Measurements from ENCODE around the gene RORC.
A peak's percentile ranks its signal among the peaks of the same experiment; 100 is the strongest.

Gene RORC

DNA sequence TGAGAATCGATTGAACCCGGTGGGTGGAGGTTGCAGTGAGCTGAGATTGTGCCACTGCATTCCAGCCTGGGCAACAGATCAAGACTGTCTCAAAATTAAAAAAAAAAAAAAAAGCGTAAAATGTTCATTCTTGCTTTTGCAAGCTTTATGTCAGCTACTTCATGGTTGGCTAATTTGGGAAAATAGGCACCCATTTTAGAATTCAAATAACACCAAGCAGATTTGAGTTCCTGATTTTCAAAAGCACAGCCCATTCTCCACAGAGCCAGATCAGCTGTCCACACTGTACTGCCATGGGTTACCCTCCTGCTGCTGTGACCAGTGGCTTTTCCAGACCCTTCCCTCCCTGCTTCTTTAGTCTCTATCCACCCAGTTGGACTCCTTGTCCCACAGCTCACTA, 17.5 kb upstream of the RORC start:
- no peak for DNase-seq (ENCODE audit: low read depth in 3 of 3)

- no peak for DNase-seq (ENCODE audit: low read depth in 3 of 3)
These were observed 16.4 kb upstream of the RORC start for GRCh38 chr1:151847867-151848596.

DNA sequence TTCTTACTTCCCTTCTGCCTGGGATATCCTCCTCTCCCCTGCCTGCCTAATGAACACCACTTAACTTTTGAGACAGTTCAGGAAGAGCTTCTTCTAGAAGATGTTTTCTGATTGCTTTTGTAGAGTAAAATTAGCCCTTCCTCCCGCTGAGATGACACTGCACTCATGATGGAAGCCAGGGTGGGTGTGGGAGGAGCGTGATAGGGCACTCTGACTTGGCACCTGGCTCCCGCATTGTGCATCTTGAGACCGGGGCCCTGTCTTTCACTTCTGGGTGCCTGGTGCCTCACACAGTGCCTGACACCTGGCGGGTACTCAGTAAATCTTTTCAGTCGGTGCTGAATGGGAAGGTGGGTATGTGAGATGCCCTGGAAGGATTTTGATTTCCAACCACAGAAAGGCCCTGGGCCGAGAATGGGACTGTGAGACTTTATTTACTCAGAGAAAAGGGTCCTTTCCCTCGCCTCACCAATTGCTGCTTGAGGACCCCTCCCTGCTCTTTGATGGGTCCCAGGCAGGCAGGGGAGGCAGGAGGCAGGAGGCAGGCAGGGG, 15.2 kb upstream of the RORC start:
- DNase-seq (ENCODE audit: low read depth in 3 of 3): no peak

GRCh38 chr1:151846062-151846568, 14.5 kb upstream of the RORC start:
- DNase-seq (ENCODE audit: low read depth in 3 of 3): no peak

- no peak for DNase-seq (ENCODE audit: low read depth in 3 of 3)
These were observed 11.8 kb upstream of the RORC start for GRCh38 chr1:151843398-151843797.

DNA sequence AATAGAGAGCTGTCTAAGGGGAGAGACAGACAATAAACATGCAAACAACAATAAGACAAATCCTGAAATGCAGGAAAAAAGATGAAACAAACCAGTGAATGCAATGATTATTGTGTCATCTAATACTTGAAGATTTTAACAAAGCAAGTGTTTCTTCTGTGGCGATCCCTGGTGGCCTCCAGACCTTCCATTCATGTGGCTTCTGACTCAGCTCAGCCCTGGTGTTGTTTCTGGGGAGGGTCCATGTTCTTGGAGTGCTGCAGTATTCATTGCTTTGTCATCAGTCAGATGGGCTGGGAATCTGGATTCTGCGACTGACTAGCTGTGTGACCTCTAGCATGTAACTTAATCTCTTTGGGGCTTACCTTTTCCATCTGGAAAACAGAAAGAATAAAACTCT, 9.5 kb upstream of the RORC start:
- DNase-seq (ENCODE audit: low read depth in 3 of 3): no peak

- no peak for DNase-seq (ENCODE audit: low read depth in 3 of 3)
These were observed 8.8 kb upstream of the RORC start for GRCh38 chr1:151840421-151840820.

GRCh38 chr1:151839457-151840403, 8.1 kb upstream of the RORC start, which contains the start of gene C2CD4D:
Gene C2CD4D (minus strand): TSS chr1:151839820. CDS start chr1:151838989, 831 bp downstream.
- DNase-seq (ENCODE audit: low read depth in 3 of 3): peak; percentile 45 to 69 (median 46)

GRCh38 chr1:151839082-151839412, 7.4 kb upstream of the RORC start:
- no peak for DNase-seq (ENCODE audit: low read depth in 3 of 3)

- DNase-seq (ENCODE audit: low read depth in 3 of 3): peak in 1 of 3 experiments; percentile 41
These were observed 6.8 kb upstream of the RORC start for GRCh38 chr1:151838222-151839081.

GRCh38 chr1:151837884-151838221, 6.3 kb upstream of the RORC start:
- DNase-seq (ENCODE audit: low read depth in 3 of 3): no peak

- no peak for DNase-seq (ENCODE audit: low read depth in 3 of 3)
These were observed 5.6 kb upstream of the RORC start for GRCh38 chr1:151837197-151837596.

DNA sequence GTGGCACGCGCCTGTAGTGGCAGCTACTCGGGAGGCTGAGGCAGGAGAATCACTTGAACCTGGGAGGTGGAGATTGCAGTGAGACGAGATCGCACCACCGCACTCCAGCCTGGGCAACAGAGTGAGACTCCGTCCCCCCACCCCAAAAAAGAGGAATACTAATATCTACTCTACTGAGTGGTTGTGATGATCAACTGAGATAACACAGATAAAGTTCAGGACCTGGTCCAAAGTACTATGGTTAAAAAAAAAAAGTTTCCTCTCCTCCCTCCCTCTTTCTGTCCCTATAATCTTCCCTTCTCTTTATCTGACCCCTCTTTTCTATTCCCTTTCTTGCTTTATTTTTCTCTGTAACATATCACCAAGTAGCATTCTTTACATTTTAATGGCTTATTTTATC, 4.0 kb upstream of the RORC start:
- DNase-seq (ENCODE audit: low read depth in 3 of 3): no peak

- no peak for DNase-seq (ENCODE audit: low read depth in 3 of 3)
These were observed 2.6 kb upstream of the RORC start for GRCh38 chr1:151834239-151834638.

DNA sequence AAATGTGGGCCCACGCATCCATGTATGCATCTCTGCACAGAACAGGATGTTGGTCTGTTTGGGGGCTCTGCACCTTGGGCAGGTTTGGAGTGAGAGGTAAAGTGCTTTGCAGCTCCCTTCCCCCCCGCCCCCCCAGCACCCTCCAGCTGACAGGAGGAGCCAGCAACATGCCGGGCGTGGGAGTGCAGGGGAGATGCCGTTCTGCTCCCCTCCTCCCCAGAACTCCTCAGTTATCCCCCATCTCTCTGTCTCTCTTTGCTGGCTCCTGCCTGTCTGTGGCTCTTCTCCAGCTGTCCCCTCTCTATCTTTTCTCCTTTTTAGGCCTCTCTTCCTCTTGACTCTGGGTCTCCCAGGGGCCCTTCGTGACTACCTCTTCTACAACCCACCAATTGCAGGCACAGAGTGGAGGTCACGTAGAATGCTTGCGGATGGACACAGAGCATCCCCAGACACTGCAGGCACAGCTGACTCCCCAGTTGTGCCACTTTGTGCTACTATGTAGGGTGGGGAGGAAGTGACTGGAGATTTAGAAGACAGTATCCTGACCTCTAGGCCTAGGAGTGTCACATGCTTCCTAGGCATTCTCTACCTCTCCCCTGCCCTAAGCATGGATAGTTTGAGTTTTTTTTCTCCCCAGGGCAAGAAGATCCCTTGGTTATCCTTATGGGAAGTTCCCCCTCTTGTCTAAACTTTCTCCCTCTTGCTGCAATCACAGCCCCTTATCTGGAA, 1.7 kb upstream of the RORC start:
- DNase-seq (ENCODE audit: low read depth in 3 of 3): no peak

DNA sequence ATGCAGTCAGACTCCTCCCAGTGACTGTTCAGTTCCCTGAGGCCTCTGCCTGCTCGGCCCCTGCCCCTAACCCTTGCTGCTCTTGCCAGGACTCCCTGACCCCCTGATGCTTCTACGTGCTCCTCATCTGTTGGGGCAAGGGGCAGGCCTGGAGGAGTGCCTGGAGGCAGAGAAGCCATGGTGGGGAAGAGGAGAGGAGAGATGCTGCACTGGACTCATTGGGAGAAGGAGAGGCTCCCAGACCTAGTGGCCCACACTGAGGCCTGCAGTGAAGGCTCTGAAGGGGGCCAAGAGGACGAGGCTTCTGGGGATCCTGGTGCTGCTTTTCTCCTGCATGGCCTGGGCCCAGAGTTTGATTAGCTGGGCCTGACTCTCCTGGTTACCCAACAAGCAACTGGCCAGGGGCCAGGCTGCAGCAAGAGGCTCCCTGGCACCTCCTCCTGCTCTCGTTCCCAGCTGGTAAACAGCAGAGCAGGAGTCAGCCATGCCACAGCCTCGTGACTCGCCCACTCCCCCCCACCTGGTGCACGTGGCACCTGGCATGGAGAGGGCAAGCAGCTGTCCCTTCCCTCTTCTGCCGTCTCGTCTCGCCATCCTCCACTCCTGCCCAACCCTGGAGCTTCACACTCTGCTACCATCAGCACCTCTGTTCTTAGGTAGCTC, 847 bp upstream of the RORC start:
- DNase-seq (ENCODE audit: low read depth in 3 of 3): no peak

DNA sequence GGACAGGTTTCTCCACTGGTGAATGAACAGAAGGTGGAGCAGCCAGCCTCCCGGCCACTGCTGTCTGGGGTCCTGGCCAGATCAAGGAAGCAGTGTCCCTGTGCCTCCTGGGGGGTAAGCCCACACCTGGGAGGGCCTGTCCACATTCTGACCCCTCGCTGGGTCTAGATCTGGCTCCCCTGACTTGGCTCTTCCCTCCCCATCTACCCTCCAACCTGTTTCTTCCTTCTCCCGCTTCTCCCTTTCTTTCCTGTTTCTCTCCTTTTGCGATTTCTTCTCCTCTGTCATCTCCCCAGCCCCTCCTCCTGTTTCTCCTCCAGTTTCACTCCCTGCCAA, 378 bp downstream of the RORC start:
- DNase-seq (ENCODE audit: low read depth in 3 of 3): no peak

- DNase-seq (ENCODE audit: low read depth in 3 of 3): no peak
These were observed 1.5 kb downstream of the RORC start for GRCh38 chr1:151830055-151830454.

DNA sequence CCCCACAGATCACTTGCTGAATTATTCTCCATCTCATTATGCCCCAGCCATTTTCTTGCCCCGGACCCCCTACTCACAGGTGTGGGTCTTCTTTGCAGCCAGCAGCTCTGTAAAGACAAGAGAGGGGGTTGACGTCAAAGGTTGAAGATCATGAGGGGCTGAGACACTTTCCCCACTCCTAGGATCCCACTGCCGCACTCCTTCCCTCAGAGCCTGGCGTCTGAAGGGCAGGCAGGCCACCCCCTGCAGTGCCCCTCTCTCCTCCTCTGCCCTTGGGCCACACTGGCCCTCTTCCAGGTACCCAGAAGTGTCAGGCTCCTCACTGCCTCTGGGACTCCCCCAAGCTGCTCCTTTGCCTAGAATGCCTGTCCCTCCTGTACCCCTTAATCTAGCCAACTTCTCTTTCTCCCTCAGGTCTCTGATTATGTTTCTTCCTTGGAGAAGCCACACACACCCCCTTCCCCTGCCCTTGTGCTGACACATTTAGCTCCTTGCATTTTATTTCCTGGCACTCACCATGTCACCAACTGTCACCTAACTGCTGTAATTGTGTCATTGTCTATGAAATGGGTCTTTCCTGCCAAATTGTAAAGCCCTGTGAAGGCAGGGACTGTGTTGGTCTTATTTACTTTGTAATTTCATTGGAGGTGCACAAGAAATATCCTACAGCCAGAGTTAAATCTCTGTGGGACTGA, 2.1 kb downstream of the RORC start:
- no peak for DNase-seq (ENCODE audit: low read depth in 3 of 3)

- no peak for DNase-seq (ENCODE audit: low read depth in 3 of 3)
These were observed 2.7 kb downstream of the RORC start for GRCh38 chr1:151828921-151829320.
